Measurements from ENCODE around the gene RPS2.
A peak's percentile ranks its signal among the peaks of the same experiment; 100 is the strongest.

Gene RPS2

GRCh38 chr16:1985466-1986150 is 21.0 kb upstream of the RPS2 start:
- TF ChIP-seq POLR2A (IDR thresholded peaks at IDR 0.05; ENCODE audit: low read depth, low read length) (no peak), TAF1 (IDR thresholded peaks at IDR 0.05; ENCODE audit: borderline replicate concordance, low read depth, low read length) (no peak), POLR2AphosphoS5 (IDR thresholded peaks at IDR 0.05; ENCODE audit: low read depth, low read length) (no peak)
- FAIRE-seq, result no peak
- no peak for DNase-seq (ENCODE audit: insufficient read length)

GRCh38 chr16:1984347-1985225 is 20.0 kb upstream of the RPS2 start:
- TF ChIP-seq POLR2A (IDR thresholded peaks at IDR 0.05; ENCODE audit: low read depth, low read length) (no peak), POLR2AphosphoS5 (IDR thresholded peaks at IDR 0.05; ENCODE audit: low read depth, low read length) (no peak; the same call in 1 of the 2 replicates), TAF1 (IDR thresholded peaks at IDR 0.05; ENCODE audit: borderline replicate concordance, low read depth, low read length) (no peak)
- FAIRE-seq, result peak; percentile 44
- no peak for DNase-seq (ENCODE audit: insufficient read length)

- peak; percentile 99 for DNase-seq (ENCODE audit: insufficient read length)
- FAIRE-seq, result peak; percentile 93
- peak; percentile 90 for TF ChIP-seq POLR2A (IDR thresholded peaks at IDR 0.05; ENCODE audit: low read depth, low read length)
- peak; percentile 67; the same call in 1 of the 2 replicates for TF ChIP-seq TAF1 (IDR thresholded peaks at IDR 0.05; ENCODE audit: borderline replicate concordance, low read depth, low read length)
- TF ChIP-seq POLR2AphosphoS5 (IDR thresholded peaks at IDR 0.05; ENCODE audit: low read depth, low read length), result peak; percentile 59
Observed at GRCh38 chr16:1983544-1984346, 19.1 kb upstream of the RPS2 start, which contains the start of gene GFER. Gene GFER (plus strand): TSS chr16:1984193. CDS start chr16:1984219, 26 bp downstream.

- FAIRE-seq, result peak; percentile 30
- no peak for DNase-seq (ENCODE audit: insufficient read length)
Observed at GRCh38 chr16:1982991-1983543, 18.4 kb upstream of the RPS2 start.

GRCh38 chr16:1982013-1982433 is 17.4 kb upstream of the RPS2 start:
- TF ChIP-seq POLR2A (IDR thresholded peaks at IDR 0.05; ENCODE audit: low read depth, low read length) (no peak), TAF1 (IDR thresholded peaks at IDR 0.05; ENCODE audit: borderline replicate concordance, low read depth, low read length) (no peak), POLR2AphosphoS5 (IDR thresholded peaks at IDR 0.05; ENCODE audit: low read depth, low read length) (no peak)
- DNase-seq (ENCODE audit: insufficient read length) (no peak), FAIRE-seq (no peak)

More at GRCh38 chr16:1982991-1983543, 18.4 kb upstream of the RPS2 start:
- no peak for TF ChIP-seq TAF1 (IDR thresholded peaks at IDR 0.05; ENCODE audit: borderline replicate concordance, low read depth, low read length)

GRCh38 chr16:1981398-1981836 is 16.8 kb upstream of the RPS2 start, which contains the start of gene NOXO1:
Gene NOXO1 (minus strand): TSS chr16:1981469. CDS start chr16:1981179, 290 bp downstream.
- no peak for DNase-seq (ENCODE audit: insufficient read length)
- FAIRE-seq, result no peak
- TF ChIP-seq POLR2AphosphoS5 (IDR thresholded peaks at IDR 0.05; ENCODE audit: low read depth, low read length) (no peak), TAF1 (IDR thresholded peaks at IDR 0.05; ENCODE audit: borderline replicate concordance, low read depth, low read length) (no peak), POLR2A (IDR thresholded peaks at IDR 0.05; ENCODE audit: low read depth, low read length) (no peak)

GRCh38 chr16:1980770-1981087 is 16.1 kb upstream of the RPS2 start:
- no peak for TF ChIP-seq POLR2A (IDR thresholded peaks at IDR 0.05; ENCODE audit: low read depth, low read length)
- TF ChIP-seq POLR2AphosphoS5 (IDR thresholded peaks at IDR 0.05; ENCODE audit: low read depth, low read length), result no peak
- TF ChIP-seq TAF1 (IDR thresholded peaks at IDR 0.05; ENCODE audit: borderline replicate concordance, low read depth, low read length), result no peak
- FAIRE-seq (no peak), DNase-seq (ENCODE audit: insufficient read length) (no peak)

- DNase-seq (ENCODE audit: insufficient read length) (no peak), FAIRE-seq (no peak)
- TF ChIP-seq POLR2A (IDR thresholded peaks at IDR 0.05; ENCODE audit: low read depth, low read length) (no peak), TAF1 (IDR thresholded peaks at IDR 0.05; ENCODE audit: borderline replicate concordance, low read depth, low read length) (no peak), POLR2AphosphoS5 (IDR thresholded peaks at IDR 0.05; ENCODE audit: low read depth, low read length) (no peak)
Observed at GRCh38 chr16:1980030-1980769, 15.6 kb upstream of the RPS2 start.

- TF ChIP-seq POLR2A (IDR thresholded peaks at IDR 0.05; ENCODE audit: low read depth, low read length) (no peak), POLR2AphosphoS5 (IDR thresholded peaks at IDR 0.05; ENCODE audit: low read depth, low read length) (no peak), TAF1 (IDR thresholded peaks at IDR 0.05; ENCODE audit: borderline replicate concordance, low read depth, low read length) (no peak)
- FAIRE-seq, result no peak
- no peak for DNase-seq (ENCODE audit: insufficient read length)
Observed at GRCh38 chr16:1979271-1980029, 14.8 kb upstream of the RPS2 start.

Measured in GM12892 (cell line).